Stimulated activated CD8-positive, alpha-beta memory T cell treated with anti-CD3 and anti-CD28 coated beads, Interleukin-4, amount 100 ng/mL, for 1 hour (primary cell): ENCODE results near the gene KAZN.

Experiments used
- DNase-seq, 2 donors: peaks; one replicate each; pipeline ENCODE4 v3.0.0-alpha.2; 2020; ENCODE audit warnings: low read depth in 2 of 2, low spot score in 1 of 2

KAZN gene

GRCh38 chr1:14639291-14640050 is 41.0 kb downstream of the KAZN start:
- DNase-seq, result no peak

- no peak for DNase-seq
These were observed 44.2 kb downstream of the KAZN start for GRCh38 chr1:14642712-14643111.

- DNase-seq, result no peak
These were observed 48.5 kb downstream of the KAZN start for GRCh38 chr1:14646973-14647372.

- no peak for DNase-seq
These were observed 49.3 kb downstream of the KAZN start for GRCh38 chr1:14647777-14648176.

GRCh38 chr1:14648391-14648790 is 49.9 kb downstream of the KAZN start:
- no peak for DNase-seq

- DNase-seq, result no peak
These were observed 50.7 kb downstream of the KAZN start for GRCh38 chr1:14648896-14649855.

- no peak for DNase-seq
These were observed 51.5 kb downstream of the KAZN start for GRCh38 chr1:14649976-14650375.

GRCh38 chr1:14650951-14651350 is 52.5 kb downstream of the KAZN start:
- DNase-seq, result no peak

- DNase-seq, result no peak
These were observed 54.4 kb downstream of the KAZN start for GRCh38 chr1:14652840-14653239.

GRCh38 chr1:14653461-14653960 is 55.0 kb downstream of the KAZN start:
- no peak for DNase-seq

- no peak for DNase-seq
These were observed 56.1 kb downstream of the KAZN start for GRCh38 chr1:14654554-14654953.

- no peak for DNase-seq
These were observed 56.9 kb downstream of the KAZN start for GRCh38 chr1:14655385-14655784.

- DNase-seq, result no peak
These were observed 58.0 kb downstream of the KAZN start for GRCh38 chr1:14656384-14656937.

GRCh38 chr1:14658642-14659041 is 60.2 kb downstream of the KAZN start:
- no peak for DNase-seq

GRCh38 chr1:14659913-14660312 is 61.4 kb downstream of the KAZN start:
- no peak for DNase-seq

- DNase-seq, result no peak
These were observed 62.3 kb downstream of the KAZN start for GRCh38 chr1:14660801-14661200.

- no peak for DNase-seq
These were observed 62.7 kb downstream of the KAZN start for GRCh38 chr1:14661222-14661621.

GRCh38 chr1:14662116-14662515 is 63.6 kb downstream of the KAZN start:
- no peak for DNase-seq

- DNase-seq, result no peak
These were observed 65.3 kb downstream of the KAZN start for GRCh38 chr1:14663773-14664172.

- no peak for DNase-seq
These were observed 67.9 kb downstream of the KAZN start for GRCh38 chr1:14666373-14666772.

- no peak for DNase-seq
These were observed 68.6 kb downstream of the KAZN start for GRCh38 chr1:14666962-14667650.
